GM19463 (cell line): ENCODE measurements around the gene TMEM143.
"Not testable (repeated sequence)": the region's sequence is repeated elsewhere in the genome, so short reads cannot be mapped to it uniquely, and the experiment has no call there.

Experiments used
- ATAC-seq: cut with Tn5 transposase; IDR thresholded peaks from one replicate; pipeline ENCODE4 v1.9.1; 2021; ENCODE audit warnings: mild to moderate bottlenecking, moderate library complexity; ENCODE audit not compliant: unreplicated experiment

Gene TMEM143

DNA sequence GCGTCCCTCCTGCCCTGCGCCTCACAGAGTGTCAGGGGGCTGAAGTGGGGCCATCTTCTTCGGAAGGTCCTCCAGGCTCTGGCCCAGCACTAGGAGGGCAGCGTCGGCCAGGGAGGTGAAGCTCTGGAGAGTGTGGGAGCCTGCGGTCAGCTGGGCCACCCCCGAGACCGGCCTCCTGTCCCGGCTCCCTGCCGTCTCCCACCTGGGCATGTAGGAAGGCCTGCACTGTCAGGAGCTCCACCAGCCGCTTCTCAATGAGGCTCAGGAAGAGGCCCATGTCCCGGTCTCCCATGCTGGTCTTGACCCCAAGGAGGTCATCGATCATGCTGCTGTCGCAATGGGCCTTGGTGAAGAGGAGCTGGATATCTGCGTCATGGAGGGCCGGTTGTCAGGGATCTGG lies 65.8 kb downstream of the TMEM143 start:
- ATAC-seq, result no peak

- ATAC-seq, result no peak
Observed at GRCh38 chr19:48296963-48297734, 66.6 kb downstream of the TMEM143 start.

DNA sequence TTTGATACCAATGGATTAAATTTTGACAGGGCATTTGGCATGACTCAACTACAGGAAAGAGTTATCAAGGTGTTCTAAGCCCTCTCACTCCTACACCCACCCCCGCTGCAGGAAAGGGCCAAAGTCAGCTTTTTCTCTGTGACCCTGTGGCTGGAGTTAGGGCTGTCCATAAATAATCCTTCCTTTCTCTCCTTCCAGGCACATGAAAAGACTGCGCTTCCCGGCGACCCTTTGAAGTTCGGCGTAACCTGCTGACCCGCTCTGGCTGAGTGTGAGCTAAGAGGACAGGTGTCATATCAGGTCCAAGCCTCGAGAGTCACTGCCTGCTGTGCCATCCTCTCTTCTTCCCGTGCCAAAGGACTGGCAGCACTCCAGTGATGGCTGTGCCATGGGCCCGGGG lies 68.3 kb downstream of the TMEM143 start:
- ATAC-seq, result no peak

DNA sequence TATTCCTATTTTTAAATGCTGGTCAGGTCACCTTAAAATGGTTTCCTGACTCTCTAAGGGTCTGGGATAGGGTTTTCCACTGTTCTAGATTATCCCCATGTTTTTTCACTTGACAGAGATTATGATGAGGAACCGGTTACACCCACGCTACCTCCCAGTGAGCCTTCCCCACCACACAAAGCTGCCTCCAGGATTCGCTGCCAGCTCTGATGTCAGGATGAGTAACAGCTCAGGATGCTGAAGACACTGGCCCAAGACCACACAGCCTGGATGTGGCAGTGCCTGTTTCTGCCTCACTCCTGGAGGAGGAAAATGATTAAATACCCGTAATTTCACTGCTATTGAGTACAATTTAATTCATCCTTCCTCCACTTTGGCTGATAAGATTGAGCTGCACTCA lies 70.9 kb downstream of the TMEM143 start:
- ATAC-seq, result no peak

- ATAC-seq, result not testable (repeated sequence)
Observed at GRCh38 chr19:48291489-48291815, 72.3 kb downstream of the TMEM143 start.

GRCh38 chr19:48290771-48291488 lies 72.8 kb downstream of the TMEM143 start:
- ATAC-seq, result no peak

DNA sequence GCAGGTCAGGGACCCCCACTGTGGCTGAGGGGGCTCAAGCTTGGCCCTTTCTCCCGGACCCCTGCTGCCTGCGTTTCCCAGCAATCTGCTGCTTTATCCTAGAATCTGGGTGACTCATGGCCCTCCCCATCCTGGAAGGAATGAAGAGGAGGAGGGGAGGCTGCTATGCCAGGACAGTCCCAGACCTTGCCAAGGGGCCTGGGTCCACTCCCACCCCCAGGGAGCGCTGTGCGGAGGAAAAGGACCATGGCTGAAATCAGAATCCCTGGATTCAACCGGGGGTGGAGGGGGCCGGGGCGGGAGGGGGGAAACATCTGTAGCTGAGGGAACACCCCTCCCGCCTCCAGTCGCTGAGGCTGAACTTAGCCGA lies 73.4 kb downstream of the TMEM143 start:
- no peak for ATAC-seq

GRCh38 chr19:48287748-48288147 lies 76.0 kb downstream of the TMEM143 start:
- no peak for ATAC-seq

- ATAC-seq, result no peak
Observed at GRCh38 chr19:48284896-48285295, 78.8 kb downstream of the TMEM143 start.

DNA sequence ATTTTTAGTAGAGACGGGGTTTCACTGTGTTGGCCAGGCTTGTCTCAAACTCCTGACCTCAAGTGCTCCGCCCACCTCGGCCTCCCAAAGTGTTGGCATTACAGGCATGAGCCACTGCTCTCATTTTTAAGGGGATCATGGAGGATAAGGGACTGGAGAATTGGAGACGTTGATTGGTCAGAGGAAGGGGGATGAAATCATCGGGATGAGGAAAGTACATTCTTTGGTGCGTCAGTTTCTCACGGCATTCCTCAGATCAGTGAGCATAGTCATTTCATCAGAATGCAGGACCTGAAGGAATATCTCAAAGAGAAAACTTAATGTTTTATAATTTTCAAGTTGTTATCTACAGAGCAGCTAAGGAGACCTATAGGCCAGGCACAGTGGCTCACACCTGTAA lies 79.8 kb downstream of the TMEM143 start:
- no peak for ATAC-seq
